ENCODE results near the gene A2M.

The A2M gene

DNA sequence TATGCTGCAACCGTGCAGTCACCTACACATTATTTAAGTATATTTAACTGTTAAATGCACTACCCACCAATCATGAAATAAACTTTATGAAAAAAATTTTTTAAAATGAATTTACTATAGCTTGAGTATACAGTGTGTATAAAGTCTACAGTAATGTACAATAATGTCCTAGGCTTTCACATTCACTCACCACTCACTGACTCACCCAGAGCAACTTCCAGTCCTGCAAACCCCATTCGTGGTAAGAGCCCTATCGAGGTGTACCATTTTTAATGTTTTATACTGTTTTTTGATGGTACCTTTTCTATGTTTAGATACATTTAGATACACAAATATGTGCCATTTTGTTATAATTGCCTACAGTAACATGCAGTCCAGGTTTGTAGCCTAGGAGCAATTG is 78.3 kb downstream of the A2M start:
- DNase-seq (ENCODE audit: low read depth) = no peak

DNA sequence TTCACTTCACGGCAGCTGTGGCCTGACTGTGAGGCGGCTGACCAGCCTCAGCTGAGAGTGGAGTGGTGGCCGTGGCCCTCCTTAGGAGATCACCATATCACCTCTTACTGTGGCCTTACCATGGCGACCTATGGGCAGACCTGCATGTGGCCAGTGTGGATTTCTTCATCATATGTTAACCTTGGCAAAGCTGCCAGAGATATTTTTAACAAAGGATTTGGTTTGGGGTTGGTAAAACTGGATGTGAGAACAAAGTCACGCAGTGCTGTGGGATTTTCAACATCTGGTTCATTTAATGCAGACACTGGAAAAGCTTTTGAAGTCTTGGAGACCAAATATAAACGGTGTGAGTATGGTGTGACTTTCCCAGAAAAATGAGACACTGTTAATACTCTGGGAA is 79.5 kb downstream of the A2M start:
- no peak for DNase-seq (ENCODE audit: low read depth)

DNA sequence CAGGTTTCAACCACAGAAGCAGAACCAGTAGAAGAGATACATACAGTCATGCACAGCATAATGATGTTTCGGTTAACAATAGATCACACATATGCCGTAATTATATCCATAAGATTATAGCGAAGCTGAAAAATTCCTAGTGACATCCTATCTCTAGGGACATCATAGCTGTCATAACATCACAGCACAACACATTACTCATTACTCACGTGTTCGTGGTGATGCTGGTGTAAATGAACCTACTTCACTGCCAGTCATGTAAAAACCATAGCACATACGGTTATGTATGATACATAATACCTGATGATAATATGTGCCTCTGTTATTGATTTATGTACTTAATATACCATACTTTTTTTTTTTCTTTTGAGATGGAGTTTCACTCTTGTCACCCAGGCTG is 81.6 kb downstream of the A2M start:
- no peak for DNase-seq (ENCODE audit: low read depth)

DNA sequence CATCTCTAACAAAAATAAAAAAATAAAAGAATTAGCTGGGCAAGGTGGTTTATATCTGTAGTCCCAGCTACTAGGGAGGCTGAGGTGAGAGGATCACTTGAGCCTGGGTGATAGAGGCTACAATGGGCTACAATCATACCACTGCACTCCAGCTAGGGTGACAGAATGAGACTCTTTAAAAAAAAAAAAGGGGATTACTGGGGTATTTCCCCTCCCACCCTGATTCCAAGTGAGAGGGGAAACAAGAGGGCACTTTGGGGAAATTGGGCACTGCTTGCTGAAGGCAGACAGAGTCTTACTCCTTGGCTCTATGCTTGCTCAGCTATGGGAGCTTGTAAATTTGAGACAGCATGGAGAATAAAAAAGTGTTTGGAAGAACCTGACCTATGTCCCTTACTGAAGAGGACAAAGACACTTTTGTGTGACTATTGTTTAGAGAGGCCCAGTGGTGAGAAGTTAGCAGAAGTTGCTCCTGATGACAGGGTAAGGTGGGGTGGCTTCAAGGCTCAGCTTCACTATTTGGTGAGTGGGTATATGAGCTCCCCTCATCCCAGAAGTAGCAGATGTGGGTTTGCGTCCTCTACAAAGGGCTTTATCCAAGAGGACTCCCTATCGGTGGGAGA is 82.3 kb downstream of the A2M start:
- DNase-seq (ENCODE audit: low read depth) = no peak

DNA sequence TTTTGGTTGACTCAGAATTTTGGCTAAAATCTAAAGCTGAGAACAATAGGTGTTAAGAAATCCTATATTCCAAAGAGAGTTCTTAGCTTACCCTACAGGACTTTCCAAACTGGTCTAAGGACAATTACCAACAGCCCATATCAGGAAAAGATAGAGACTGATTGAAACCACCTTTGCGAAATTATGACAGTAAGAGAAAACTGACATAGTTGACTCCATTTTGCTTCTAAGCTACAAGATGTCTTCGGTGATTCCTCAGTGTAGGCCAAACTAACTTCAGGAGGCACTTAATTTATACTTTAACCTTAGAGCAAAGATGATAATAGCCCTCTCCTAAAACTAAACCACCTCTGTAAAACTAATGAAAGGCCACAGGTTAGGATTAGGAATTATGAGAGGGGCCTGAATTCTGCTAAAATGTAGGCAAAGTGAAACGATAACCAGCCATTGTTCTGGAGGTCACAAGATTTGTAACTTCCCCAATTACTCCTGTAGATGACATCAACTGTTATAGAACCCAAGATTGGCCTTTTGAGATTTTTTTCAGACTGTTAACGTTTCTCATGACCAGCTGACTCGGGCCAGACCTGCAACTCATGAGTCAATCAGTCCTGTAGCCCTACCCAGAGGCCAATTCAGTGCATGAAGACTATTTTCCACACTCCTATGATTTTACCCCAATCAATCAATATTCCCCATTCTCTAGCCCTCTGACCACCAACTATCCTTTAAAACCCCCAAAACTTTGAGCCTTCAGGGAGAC is 83.3 kb downstream of the A2M start:
- DNase-seq (ENCODE audit: low read depth) = no peak

DNA sequence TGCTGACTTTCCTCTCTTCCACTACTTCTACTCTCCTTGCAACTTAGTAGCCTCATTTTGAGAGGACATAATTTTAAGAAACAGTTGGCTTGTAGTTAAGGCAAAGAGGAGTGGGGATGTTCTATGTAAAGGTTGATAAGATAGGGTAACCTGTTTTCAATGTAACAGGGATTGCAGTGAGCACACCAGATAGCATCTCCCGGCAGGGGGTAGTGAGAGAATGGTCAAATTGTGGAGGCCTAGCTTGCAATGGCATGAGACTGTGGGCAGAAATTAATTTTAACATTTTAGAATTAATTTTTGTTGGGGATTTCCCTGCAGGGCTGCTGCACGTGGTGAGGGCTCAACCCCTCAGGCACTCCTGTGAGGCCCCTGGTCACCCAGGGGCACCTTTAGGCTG is 84.9 kb downstream of the A2M start:
- no peak for DNase-seq (ENCODE audit: low read depth)

DNA sequence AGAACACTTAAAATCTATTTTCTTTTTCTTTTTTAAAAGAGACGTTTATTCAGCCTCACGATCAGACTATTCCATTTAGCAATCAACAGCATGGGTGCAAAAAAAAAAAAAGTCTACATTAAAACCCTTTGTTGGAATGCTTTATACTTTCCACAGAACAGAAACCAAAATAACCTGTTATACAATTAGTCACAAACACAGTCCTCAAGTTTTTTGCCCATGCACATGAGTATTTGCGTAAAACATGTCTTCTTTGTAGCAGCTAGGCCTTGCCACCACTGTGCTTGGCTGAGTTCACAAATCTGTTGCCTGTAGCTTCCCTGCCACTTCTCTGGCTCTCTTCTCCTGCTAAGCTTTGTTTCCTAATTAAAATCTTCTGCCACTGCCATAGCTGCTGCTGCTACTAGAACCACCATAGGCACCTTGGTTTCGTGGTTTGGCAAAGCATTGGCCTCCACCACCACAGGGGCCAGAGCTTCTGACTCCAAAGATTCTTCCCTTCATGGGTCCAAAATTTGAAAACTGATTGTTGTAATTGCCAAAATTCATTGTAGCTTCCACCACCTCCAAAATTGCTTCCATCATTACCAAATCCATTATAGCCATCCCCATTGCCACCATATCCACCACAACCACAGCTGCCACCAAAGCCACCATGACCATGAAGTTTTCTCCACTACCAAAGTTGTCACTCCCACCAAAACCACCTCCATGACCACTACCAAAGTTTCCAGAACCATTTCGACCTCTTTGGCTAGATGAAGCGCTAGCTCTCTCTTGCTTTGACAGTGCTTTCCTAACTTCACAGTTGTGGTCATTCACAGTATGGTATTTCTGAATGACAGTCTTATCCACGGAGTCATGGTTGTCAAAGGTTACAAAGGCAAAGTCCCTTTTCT is 88.3 kb downstream of the A2M start:
- DNase-seq (ENCODE audit: low read depth) = no peak

DNA sequence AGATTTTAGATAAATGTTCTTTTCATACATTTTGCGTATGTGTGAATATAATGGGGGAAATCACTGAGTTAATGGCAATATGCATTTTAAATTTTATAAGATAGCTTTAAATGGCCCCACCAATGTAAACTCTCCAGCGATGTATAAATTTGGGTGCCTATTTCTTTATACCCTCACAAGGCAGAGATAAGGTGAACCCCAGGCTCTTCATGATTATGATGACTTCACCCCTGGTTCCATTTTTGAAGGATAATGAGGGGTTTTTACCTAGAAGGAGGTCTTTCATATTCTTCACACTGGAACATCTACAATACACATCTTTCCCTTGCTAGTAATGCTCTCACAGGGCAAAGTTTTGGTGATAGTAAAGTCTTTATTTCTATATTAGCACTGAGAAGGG is 91.2 kb downstream of the A2M start:
- DNase-seq (ENCODE audit: low read depth) = no peak

DNA sequence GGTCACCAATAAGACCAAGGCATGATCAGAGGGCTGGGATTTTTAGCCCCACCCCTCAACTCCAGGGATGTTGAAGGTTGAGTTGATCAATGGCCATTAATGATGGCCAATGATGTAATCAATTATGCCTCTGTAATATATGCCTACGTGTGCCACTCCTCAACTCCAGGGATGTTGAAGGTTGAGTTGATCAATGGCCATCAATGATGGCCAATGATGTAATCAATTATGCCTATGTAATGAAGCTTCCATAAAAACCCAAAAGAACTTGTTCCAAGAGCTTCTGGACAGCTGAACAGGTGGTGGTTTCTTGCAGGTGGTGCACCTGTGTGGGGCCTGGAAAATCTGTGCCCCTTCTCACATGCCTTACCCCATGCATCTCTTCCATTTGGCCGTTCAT is 93.1 kb downstream of the A2M start:
- no peak for DNase-seq (ENCODE audit: low read depth)
